ENCODE data around the gene ELF5. TPM values are rescaled to one million over a fixed set of nuclear protein-coding genes. Genes with fewer than 3 reads are reported as not detected.
A peak's percentile ranks its signal among the peaks of the same experiment; 100 is the strongest.

The ELF5 gene
- total RNA-seq, 1 experiment from 2014 or later, result not detected

- DNase-seq (ENCODE audit: low read depth, low spot score), result no peak
Measured at GRCh38 chr11:34475656-34476055, 37.9 kb downstream of the ELF5 start.

DNA sequence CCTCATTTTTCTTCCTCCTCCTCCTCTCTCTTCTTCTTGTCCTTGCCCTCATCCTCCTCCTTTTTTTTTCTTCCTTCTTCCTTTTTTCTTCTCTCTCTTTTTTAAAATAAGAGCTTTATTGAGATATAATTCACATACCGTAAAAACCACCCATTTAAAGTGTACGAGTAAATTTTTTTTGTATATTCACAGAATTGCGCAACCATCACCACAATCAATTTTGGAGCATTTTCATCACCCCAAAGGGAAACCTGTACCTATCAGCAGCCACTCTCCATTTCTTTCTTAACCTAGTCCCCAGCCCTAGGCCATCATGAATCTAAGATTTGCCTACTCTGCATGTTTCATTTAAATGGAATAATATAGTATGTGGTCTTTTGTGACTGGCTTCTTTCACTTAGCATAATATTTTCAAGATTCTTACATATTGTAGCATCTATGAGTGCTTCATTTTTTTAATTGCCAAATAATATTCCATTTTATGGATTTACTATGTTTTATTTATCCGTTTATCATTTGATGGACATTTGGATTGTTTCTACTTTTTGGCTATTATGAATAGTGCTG, 39.9 kb downstream of the ELF5 start:
- in situ Hi-C loops (cut with HindIII; ENCODE audit: low pct_unique_long_range_greater_than_20kb, low sequenced_read_pairs), result no loop called here

More at GRCh38 chr11:34475656-34476055, 37.9 kb downstream of the ELF5 start:
- in situ Hi-C loops (cut with HindIII; ENCODE audit: low pct_unique_long_range_greater_than_20kb, low sequenced_read_pairs), result no loop called here

GRCh38 chr11:34468209-34468841, 45.3 kb downstream of the ELF5 start:
- in situ Hi-C loops (cut with HindIII; ENCODE audit: low pct_unique_long_range_greater_than_20kb, low sequenced_read_pairs), result no loop called here

More for the DNA sequence above, 39.9 kb downstream of the ELF5 start:
- DNase-seq (ENCODE audit: low read depth, low spot score), result no peak

GRCh38 chr11:34466802-34467488, 46.6 kb downstream of the ELF5 start:
- DNase-seq (ENCODE audit: low read depth, low spot score), result no peak
- in situ Hi-C loops (cut with HindIII; ENCODE audit: low pct_unique_long_range_greater_than_20kb, low sequenced_read_pairs), result no loop called here

More at GRCh38 chr11:34468209-34468841, 45.3 kb downstream of the ELF5 start:
- peak; percentile 78 for DNase-seq (ENCODE audit: low read depth, low spot score)

DNA sequence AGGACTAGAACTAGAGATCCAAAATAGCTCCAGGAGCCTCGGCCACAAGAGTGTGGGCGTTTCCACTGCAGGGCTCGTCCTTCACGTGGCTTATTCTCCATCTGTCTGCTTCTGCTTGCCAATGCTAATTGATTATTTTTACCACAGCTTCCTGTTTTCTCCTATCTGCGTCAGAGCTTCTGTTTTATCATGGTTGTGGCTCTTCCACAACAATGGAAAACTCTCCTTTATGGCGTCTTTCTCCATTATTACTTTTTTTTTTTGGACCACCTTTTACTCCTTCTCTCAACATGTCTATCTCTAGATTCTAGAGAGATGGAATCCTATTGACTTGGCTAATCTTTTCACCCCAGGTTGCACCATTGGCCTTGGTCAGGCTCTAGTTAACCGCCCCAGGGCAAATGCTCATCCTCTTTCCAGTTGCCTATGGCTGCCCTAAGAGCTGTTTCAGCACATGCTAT, 49.0 kb downstream of the ELF5 start:
- DNase-seq (ENCODE audit: low read depth, low spot score), result peak; percentile 63
- in situ Hi-C loops (cut with HindIII; ENCODE audit: low pct_unique_long_range_greater_than_20kb, low sequenced_read_pairs), result no loop called here

- in situ Hi-C loops (cut with HindIII; ENCODE audit: low pct_unique_long_range_greater_than_20kb, low sequenced_read_pairs), result no loop called here
- no peak for DNase-seq (ENCODE audit: low read depth, low spot score)
Measured at GRCh38 chr11:34461215-34461614, 52.4 kb downstream of the ELF5 start.

DNA sequence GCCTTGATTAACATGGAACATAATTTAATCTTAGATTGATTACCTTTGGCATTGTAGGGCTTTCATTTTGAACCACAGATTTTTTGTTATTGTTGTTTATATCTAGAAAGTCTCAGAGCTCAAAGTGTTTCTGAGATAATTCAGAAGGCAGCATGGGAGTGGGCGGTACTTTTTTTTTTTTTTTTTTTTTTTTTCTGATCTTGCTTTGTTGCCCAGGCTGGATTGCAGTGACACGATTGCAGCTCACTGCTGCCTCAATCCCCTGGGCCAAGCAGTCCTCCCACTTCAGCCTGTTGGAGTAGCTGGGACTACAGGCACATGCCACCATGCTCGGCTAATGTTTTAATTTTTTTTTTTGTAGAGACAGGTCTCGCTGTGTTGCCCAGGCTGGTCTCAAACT, 53.3 kb downstream of the ELF5 start:
- in situ Hi-C loops (cut with HindIII; ENCODE audit: low pct_unique_long_range_greater_than_20kb, low sequenced_read_pairs), result no loop called here
- no peak for DNase-seq (ENCODE audit: low read depth, low spot score)

GRCh38 chr11:34459507-34460162, 54.0 kb downstream of the ELF5 start:
- DNase-seq (ENCODE audit: low read depth, low spot score), result no peak
- in situ Hi-C loops (cut with HindIII; ENCODE audit: low pct_unique_long_range_greater_than_20kb, low sequenced_read_pairs), result no loop called here

DNA sequence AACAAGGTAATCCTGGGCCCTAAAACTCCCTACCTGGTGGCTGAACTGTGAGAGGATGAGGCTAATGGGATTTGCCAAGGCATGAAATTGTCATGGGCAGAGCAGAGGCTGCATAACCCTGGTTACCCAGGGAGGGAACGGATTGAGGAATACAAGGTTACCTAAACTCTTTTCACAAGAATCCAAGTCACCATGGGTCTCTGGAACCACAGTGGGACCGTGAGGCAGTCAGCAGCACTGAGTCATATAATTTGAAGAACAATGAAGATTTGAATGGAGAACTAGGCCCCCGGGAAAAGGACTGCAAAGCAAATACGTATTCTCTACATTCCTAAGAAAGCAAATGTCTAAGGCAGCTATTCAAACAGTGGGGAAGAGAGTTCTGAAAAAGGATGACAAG, 55.1 kb downstream of the ELF5 start:
- in situ Hi-C loops (cut with HindIII; ENCODE audit: low pct_unique_long_range_greater_than_20kb, low sequenced_read_pairs), result no loop called here
- DNase-seq (ENCODE audit: low read depth, low spot score), result peak; percentile 32

GRCh38 chr11:34457607-34458006, 56.0 kb downstream of the ELF5 start:
- in situ Hi-C loops (cut with HindIII; ENCODE audit: low pct_unique_long_range_greater_than_20kb, low sequenced_read_pairs), result no loop called here
- DNase-seq (ENCODE audit: low read depth, low spot score), result no peak

DNA sequence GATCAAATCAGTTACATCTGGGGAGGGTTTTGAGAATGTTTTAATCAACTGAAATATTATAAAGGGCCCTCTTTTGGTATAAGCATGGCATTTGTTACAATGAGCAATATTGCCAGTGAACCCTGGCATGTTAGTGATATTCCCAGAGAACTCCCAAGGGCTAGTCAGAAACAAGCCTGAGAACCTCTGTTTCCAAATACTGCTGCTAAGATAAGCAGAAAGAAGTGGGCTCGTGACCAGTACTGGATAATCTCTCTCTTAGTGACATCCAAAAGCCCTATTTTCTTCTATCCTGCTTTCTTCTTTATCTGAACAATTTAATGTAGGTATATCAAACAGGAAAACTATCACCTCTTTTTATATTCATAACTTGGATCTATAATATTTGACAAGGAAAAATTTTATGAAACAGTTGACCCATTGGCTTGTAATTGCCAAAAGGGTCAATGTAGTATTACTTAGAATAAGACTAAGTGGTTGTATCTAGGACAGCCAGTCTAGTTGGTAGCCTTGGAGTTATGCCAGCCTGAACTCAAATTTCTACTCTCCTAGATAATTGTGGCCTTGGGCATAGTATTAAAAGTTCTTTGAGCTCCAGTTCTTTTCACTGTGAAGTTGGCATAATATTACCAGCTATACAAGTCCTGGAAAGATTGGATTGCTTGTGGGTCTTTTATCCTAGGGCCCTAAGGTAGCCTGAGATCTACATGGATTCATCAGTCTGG, 59.1 kb downstream of the ELF5 start:
- DNase-seq (ENCODE audit: low read depth, low spot score), result no peak
- in situ Hi-C loops (cut with HindIII; ENCODE audit: low pct_unique_long_range_greater_than_20kb, low sequenced_read_pairs), result no loop called here

DNA sequence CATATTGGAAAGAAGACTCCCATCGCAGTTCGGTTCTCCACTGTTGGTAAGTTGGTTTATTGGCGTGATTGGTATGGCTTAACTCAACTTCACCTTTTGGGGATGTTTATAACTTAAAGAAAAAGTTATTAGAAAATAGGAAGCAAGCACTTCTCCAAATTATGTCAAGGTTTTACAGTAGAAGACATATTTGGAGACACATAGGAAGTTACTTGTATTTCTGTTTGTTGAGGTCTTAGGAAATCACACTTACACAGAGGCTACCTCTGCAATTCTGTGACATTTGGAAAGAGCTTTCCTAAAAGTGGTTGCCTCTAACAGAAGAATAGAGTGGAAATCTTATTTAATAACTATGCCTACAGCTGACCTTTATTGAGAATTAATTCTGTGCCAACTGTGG, 62.5 kb downstream of the ELF5 start:
- no peak for DNase-seq (ENCODE audit: low read depth, low spot score)
- in situ Hi-C loops (cut with HindIII; ENCODE audit: low pct_unique_long_range_greater_than_20kb, low sequenced_read_pairs), result no loop called here

GRCh38 chr11:34449013-34449412, 64.6 kb downstream of the ELF5 start:
- peak; percentile 92 for DNase-seq (ENCODE audit: low read depth, low spot score)

DNA sequence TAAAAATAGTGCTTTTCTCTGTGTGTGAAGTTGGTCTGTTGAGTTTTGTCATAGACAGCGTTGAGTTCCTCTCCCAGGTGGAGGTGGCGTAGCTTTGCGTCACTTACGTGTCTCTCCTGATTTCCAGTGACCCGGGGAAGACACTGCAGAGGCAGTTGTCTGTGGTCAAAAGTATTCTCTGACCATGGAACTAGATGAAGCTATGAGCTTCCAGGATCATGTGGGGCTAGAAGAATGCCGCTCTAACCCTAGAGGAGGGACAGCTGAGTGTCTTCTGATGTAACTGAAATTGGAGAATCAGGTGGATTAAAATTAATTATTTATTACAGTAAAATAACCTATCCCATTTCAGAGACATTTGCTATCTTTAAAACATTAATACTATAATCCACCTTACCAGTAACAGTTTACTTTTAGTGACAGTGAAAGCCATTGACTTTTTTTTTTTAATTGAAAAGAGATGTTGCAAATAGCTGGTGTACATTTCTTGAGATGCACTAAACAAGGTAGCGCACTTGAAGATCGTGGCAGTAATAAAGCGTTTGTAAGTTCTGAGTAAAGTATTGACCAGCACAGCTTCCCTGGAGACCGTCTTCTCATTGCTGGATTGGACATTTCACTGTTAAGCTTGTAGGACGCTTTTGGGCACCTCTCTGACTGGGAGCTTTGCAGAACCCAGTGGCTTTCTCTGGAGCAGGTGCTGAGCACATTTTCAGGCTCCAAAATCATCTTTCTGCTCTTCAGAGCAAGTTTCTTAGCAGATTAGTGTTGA, 65.2 kb downstream of the ELF5 start:
- in situ Hi-C loops (cut with HindIII; ENCODE audit: low pct_unique_long_range_greater_than_20kb, low sequenced_read_pairs), result no loop called here
- DNase-seq (ENCODE audit: low read depth, low spot score), result peak; percentile 15

More at GRCh38 chr11:34449013-34449412, 64.6 kb downstream of the ELF5 start:
- in situ Hi-C loops (cut with HindIII; ENCODE audit: low pct_unique_long_range_greater_than_20kb, low sequenced_read_pairs), result no loop called here

GRCh38 chr11:34447044-34447443, 66.5 kb downstream of the ELF5 start:
- in situ Hi-C loops (cut with HindIII; ENCODE audit: low pct_unique_long_range_greater_than_20kb, low sequenced_read_pairs), result no loop called here
- no peak for DNase-seq (ENCODE audit: low read depth, low spot score)

DNA sequence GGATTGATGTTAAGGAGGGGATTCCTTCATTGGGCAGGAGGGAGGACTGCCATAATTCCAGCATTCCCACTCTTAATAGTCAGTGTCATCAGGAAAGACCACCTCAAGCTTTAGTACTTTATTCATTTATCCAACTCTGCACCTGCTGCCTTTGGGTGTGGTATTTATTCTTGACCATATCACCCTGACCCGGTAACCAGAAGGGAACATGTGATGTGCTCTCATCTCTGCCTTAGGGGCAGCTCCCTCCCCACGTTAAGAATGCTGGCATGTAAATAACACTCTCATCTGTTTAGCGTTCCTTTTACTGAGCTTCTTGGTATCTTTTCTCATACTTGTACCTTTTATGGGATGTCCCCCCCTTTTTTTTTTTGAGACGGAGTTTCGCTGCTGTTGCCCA, 67.2 kb downstream of the ELF5 start:
- in situ Hi-C loops (cut with HindIII; ENCODE audit: low pct_unique_long_range_greater_than_20kb, low sequenced_read_pairs), result no loop called here
- no peak for DNase-seq (ENCODE audit: low read depth, low spot score)

- in situ Hi-C loops (cut with HindIII; ENCODE audit: low pct_unique_long_range_greater_than_20kb, low sequenced_read_pairs), result no loop called here
- no peak for DNase-seq (ENCODE audit: low read depth, low spot score)
Measured at GRCh38 chr11:34445956-34446355, 67.6 kb downstream of the ELF5 start.

All from SK-MEL-5 (cell line).